ENCODE measurements around the gene CR1L.
"Not testable (repeated sequence)": the region's sequence is repeated elsewhere in the genome, so short reads cannot be mapped to it uniquely, and the experiment has no call there.

CR1L gene

GRCh38 chr1:207713529-207713928 is 68.6 kb downstream of the CR1L start:
- ChIA-PET POLR2A (no interaction called here), CTCF (interaction anchor here (1.3 kb wide), 1 partner anchor 40 kb away, joined by 3 read pairs; no protein-coding TSS in a partner anchor)
- DNase-seq (ENCODE audit: extremely low spot score): no peak
- TF ChIP-seq CTCF (IDR thresholded peaks at IDR 0.05; ENCODE audit: control extremely low read depth, extremely low read depth, low read depth, missing control alignments): no peak

- ChIA-PET POLR2A (interaction anchor here (0.6 kb wide), 1 partner anchor 45 kb away, joined by 4 read pairs; no protein-coding TSS in a partner anchor), CTCF (interaction anchor here (0.8 to 1.3 kb wide), 2 partner anchors 8 to 79 kb away, joined by 3 to 5 read pairs; no protein-coding TSS in a partner anchor)
- no peak for TF ChIP-seq CTCF (IDR thresholded peaks at IDR 0.05; ENCODE audit: control extremely low read depth, extremely low read depth, low read depth, missing control alignments)
- DNase-seq (ENCODE audit: extremely low spot score): no peak
Observed at GRCh38 chr1:207719234-207719633, 74.3 kb downstream of the CR1L start.

GRCh38 chr1:207728200-207728858 is 83.4 kb downstream of the CR1L start:
- POLR2A ChIA-PET; CTCF ChIA-PET; DNase-seq (ENCODE audit: extremely low spot score): not testable (repeated sequence)

GRCh38 chr1:207737503-207738157 is 92.7 kb downstream of the CR1L start:
- DNase-seq (ENCODE audit: extremely low spot score); POLR2A ChIA-PET: not testable (repeated sequence)
- CTCF ChIA-PET: interaction anchor here (1.2 kb wide), 1 partner anchor 8 kb away, joined by 3 read pairs; no protein-coding TSS in a partner anchor

GRCh38 chr1:207738158-207738659 is 93.3 kb downstream of the CR1L start:
- POLR2A ChIA-PET; DNase-seq (ENCODE audit: extremely low spot score): not testable (repeated sequence)
- CTCF ChIA-PET: interaction anchor here (1.2 kb wide), 1 partner anchor 8 kb away, joined by 3 read pairs; no protein-coding TSS in a partner anchor

- no peak for DNase-seq (ENCODE audit: extremely low spot score)
- CTCF ChIA-PET: interaction anchor here (1.4 kb wide), 1 partner anchor 29 kb away, joined by 4 read pairs; no protein-coding TSS in a partner anchor
- TF ChIP-seq CTCF (IDR thresholded peaks at IDR 0.05; ENCODE audit: control extremely low read depth, extremely low read depth, low read depth, missing control alignments): no peak
- POLR2A ChIA-PET: no interaction called here
Observed at GRCh38 chr1:207740207-207740606, 95.3 kb downstream of the CR1L start.

- no peak for TF ChIP-seq CTCF (IDR thresholded peaks at IDR 0.05; ENCODE audit: control extremely low read depth, extremely low read depth, low read depth, missing control alignments)
- POLR2A ChIA-PET: no interaction called here
- CTCF ChIA-PET: no interaction called here
- DNase-seq (ENCODE audit: extremely low spot score): no peak
Observed at GRCh38 chr1:207742850-207743555, 98.1 kb downstream of the CR1L start.

All from GM10248 (cell line).